ENCODE measurements around the gene CCDC144A. TPM values are rescaled to one million over a fixed set of nuclear protein-coding genes. Genes with fewer than 3 reads are reported as not detected.
"Not testable (repeated sequence)": the region's sequence is repeated elsewhere in the genome, so short reads cannot be mapped to it uniquely, and the experiment has no call there.

Gene CCDC144A
- total RNA-seq, 1 donor from 2014 or later, result 3.0 TPM

- H3K9me3 Mint-ChIP-seq; DNase-seq (ENCODE audit: low spot score); intact Hi-C loops (cut with micrococcal nuclease); H3K36me3 Mint-ChIP-seq (ENCODE audit: low read depth); H3K4me3 Mint-ChIP-seq (ENCODE audit: low read depth); H3K4me1 Mint-ChIP-seq (ENCODE audit: low read depth); H3K27ac Mint-ChIP-seq; H3K27me3 Mint-ChIP-seq (ENCODE audit: low read depth): not testable (repeated sequence)
These were observed 78.5 kb downstream of the CCDC144A start for GRCh38 chr17:16768290-16769175.

- H3K9me3 Mint-ChIP-seq; DNase-seq (ENCODE audit: low spot score); H3K4me1 Mint-ChIP-seq (ENCODE audit: low read depth); H3K27ac Mint-ChIP-seq; H3K27me3 Mint-ChIP-seq (ENCODE audit: low read depth); H3K36me3 Mint-ChIP-seq (ENCODE audit: low read depth); H3K4me3 Mint-ChIP-seq (ENCODE audit: low read depth); intact Hi-C loops (cut with micrococcal nuclease): not testable (repeated sequence)
These were observed 82.5 kb downstream of the CCDC144A start for GRCh38 chr17:16772394-16773145.

- H3K4me3 Mint-ChIP-seq (ENCODE audit: low read depth); H3K27me3 Mint-ChIP-seq (ENCODE audit: low read depth); H3K27ac Mint-ChIP-seq; DNase-seq (ENCODE audit: low spot score); H3K36me3 Mint-ChIP-seq (ENCODE audit: low read depth); H3K4me1 Mint-ChIP-seq (ENCODE audit: low read depth); H3K9me3 Mint-ChIP-seq; intact Hi-C loops (cut with micrococcal nuclease): not testable (repeated sequence)
These were observed 83.1 kb downstream of the CCDC144A start for GRCh38 chr17:16773146-16773522.

- H3K27me3 Mint-ChIP-seq (ENCODE audit: low read depth), result not testable (repeated sequence)
These were observed 97.8 kb downstream of the CCDC144A start for GRCh38 chr17:16787851-16788250.

GRCh38 chr17:16788889-16789536 is 99.0 kb downstream of the CCDC144A start:
- H3K27me3 Mint-ChIP-seq (ENCODE audit: low read depth); H3K27ac Mint-ChIP-seq; H3K9me3 Mint-ChIP-seq; H3K4me1 Mint-ChIP-seq (ENCODE audit: low read depth); H3K36me3 Mint-ChIP-seq (ENCODE audit: low read depth); intact Hi-C loops (cut with micrococcal nuclease); DNase-seq (ENCODE audit: low spot score); H3K4me3 Mint-ChIP-seq (ENCODE audit: low read depth): not testable (repeated sequence)

More at GRCh38 chr17:16787851-16788250, 97.8 kb downstream of the CCDC144A start:
- H3K4me3 Mint-ChIP-seq (ENCODE audit: low read depth); intact Hi-C loops (cut with micrococcal nuclease); DNase-seq (ENCODE audit: low spot score); H3K36me3 Mint-ChIP-seq (ENCODE audit: low read depth); H3K9me3 Mint-ChIP-seq; H3K27ac Mint-ChIP-seq; H3K4me1 Mint-ChIP-seq (ENCODE audit: low read depth): not testable (repeated sequence)

GRCh38 chr17:16789622-16790021 is 99.6 kb downstream of the CCDC144A start:
- H3K4me1 Mint-ChIP-seq (ENCODE audit: low read depth); H3K9me3 Mint-ChIP-seq; intact Hi-C loops (cut with micrococcal nuclease); H3K27me3 Mint-ChIP-seq (ENCODE audit: low read depth); H3K27ac Mint-ChIP-seq; DNase-seq (ENCODE audit: low spot score); H3K36me3 Mint-ChIP-seq (ENCODE audit: low read depth); H3K4me3 Mint-ChIP-seq (ENCODE audit: low read depth): not testable (repeated sequence)

GRCh38 chr17:16790313-16790871 is 100.4 kb downstream of the CCDC144A start:
- H3K27me3 Mint-ChIP-seq (ENCODE audit: low read depth); DNase-seq (ENCODE audit: low spot score); H3K27ac Mint-ChIP-seq; intact Hi-C loops (cut with micrococcal nuclease); H3K36me3 Mint-ChIP-seq (ENCODE audit: low read depth); H3K9me3 Mint-ChIP-seq; H3K4me1 Mint-ChIP-seq (ENCODE audit: low read depth); H3K4me3 Mint-ChIP-seq (ENCODE audit: low read depth): not testable (repeated sequence)

- H3K9me3 Mint-ChIP-seq; H3K4me3 Mint-ChIP-seq (ENCODE audit: low read depth); DNase-seq (ENCODE audit: low spot score); H3K4me1 Mint-ChIP-seq (ENCODE audit: low read depth); H3K27ac Mint-ChIP-seq; intact Hi-C loops (cut with micrococcal nuclease); H3K36me3 Mint-ChIP-seq (ENCODE audit: low read depth); H3K27me3 Mint-ChIP-seq (ENCODE audit: low read depth): not testable (repeated sequence)
These were observed 104.2 kb downstream of the CCDC144A start for GRCh38 chr17:16794215-16794614.

- H3K27me3 Mint-ChIP-seq (ENCODE audit: low read depth); intact Hi-C loops (cut with micrococcal nuclease); DNase-seq (ENCODE audit: low spot score); H3K4me3 Mint-ChIP-seq (ENCODE audit: low read depth); H3K9me3 Mint-ChIP-seq; H3K36me3 Mint-ChIP-seq (ENCODE audit: low read depth); H3K27ac Mint-ChIP-seq; H3K4me1 Mint-ChIP-seq (ENCODE audit: low read depth): not testable (repeated sequence)
These were observed 105.9 kb downstream of the CCDC144A start for GRCh38 chr17:16795894-16796293.

- H3K4me1 Mint-ChIP-seq (ENCODE audit: low read depth); DNase-seq (ENCODE audit: low spot score); H3K4me3 Mint-ChIP-seq (ENCODE audit: low read depth); H3K27me3 Mint-ChIP-seq (ENCODE audit: low read depth); H3K36me3 Mint-ChIP-seq (ENCODE audit: low read depth); H3K27ac Mint-ChIP-seq; intact Hi-C loops (cut with micrococcal nuclease); H3K9me3 Mint-ChIP-seq: not testable (repeated sequence)
These were observed 114.8 kb downstream of the CCDC144A start for GRCh38 chr17:16804851-16805250.

- H3K4me1 Mint-ChIP-seq (ENCODE audit: low read depth); H3K36me3 Mint-ChIP-seq (ENCODE audit: low read depth); intact Hi-C loops (cut with micrococcal nuclease); H3K27me3 Mint-ChIP-seq (ENCODE audit: low read depth); H3K4me3 Mint-ChIP-seq (ENCODE audit: low read depth); DNase-seq (ENCODE audit: low spot score); H3K27ac Mint-ChIP-seq; H3K9me3 Mint-ChIP-seq: not testable (repeated sequence)
These were observed 116.6 kb downstream of the CCDC144A start for GRCh38 chr17:16806599-16806998.

GRCh38 chr17:16807620-16808019 is 117.6 kb downstream of the CCDC144A start:
- DNase-seq (ENCODE audit: low spot score); H3K27me3 Mint-ChIP-seq (ENCODE audit: low read depth); H3K4me1 Mint-ChIP-seq (ENCODE audit: low read depth); intact Hi-C loops (cut with micrococcal nuclease); H3K27ac Mint-ChIP-seq; H3K4me3 Mint-ChIP-seq (ENCODE audit: low read depth); H3K9me3 Mint-ChIP-seq; H3K36me3 Mint-ChIP-seq (ENCODE audit: low read depth): not testable (repeated sequence)

GRCh38 chr17:16810236-16810635 is 120.2 kb downstream of the CCDC144A start:
- H3K27me3 Mint-ChIP-seq (ENCODE audit: low read depth); intact Hi-C loops (cut with micrococcal nuclease); H3K27ac Mint-ChIP-seq; H3K36me3 Mint-ChIP-seq (ENCODE audit: low read depth); H3K9me3 Mint-ChIP-seq; H3K4me1 Mint-ChIP-seq (ENCODE audit: low read depth); DNase-seq (ENCODE audit: low spot score); H3K4me3 Mint-ChIP-seq (ENCODE audit: low read depth): not testable (repeated sequence)

All from activated T-helper 2 cell treated with anti-CD3 and anti-CD28 coated beads, Interferon-gamma antibody, Interleukin-2, Interleukin-4, amounts not matched to agents 10 μg/mL and 5 μg/mL and 100 μg/mL, durations not matched to agents 14 hours and 24 hours and 36 hours (primary cell).